ENCODE measurements around the gene FAM193A.
"Not testable (repeated sequence)": the region's sequence is repeated elsewhere in the genome, so short reads cannot be mapped to it uniquely, and the experiment has no call there.

Gene FAM193A

DNA sequence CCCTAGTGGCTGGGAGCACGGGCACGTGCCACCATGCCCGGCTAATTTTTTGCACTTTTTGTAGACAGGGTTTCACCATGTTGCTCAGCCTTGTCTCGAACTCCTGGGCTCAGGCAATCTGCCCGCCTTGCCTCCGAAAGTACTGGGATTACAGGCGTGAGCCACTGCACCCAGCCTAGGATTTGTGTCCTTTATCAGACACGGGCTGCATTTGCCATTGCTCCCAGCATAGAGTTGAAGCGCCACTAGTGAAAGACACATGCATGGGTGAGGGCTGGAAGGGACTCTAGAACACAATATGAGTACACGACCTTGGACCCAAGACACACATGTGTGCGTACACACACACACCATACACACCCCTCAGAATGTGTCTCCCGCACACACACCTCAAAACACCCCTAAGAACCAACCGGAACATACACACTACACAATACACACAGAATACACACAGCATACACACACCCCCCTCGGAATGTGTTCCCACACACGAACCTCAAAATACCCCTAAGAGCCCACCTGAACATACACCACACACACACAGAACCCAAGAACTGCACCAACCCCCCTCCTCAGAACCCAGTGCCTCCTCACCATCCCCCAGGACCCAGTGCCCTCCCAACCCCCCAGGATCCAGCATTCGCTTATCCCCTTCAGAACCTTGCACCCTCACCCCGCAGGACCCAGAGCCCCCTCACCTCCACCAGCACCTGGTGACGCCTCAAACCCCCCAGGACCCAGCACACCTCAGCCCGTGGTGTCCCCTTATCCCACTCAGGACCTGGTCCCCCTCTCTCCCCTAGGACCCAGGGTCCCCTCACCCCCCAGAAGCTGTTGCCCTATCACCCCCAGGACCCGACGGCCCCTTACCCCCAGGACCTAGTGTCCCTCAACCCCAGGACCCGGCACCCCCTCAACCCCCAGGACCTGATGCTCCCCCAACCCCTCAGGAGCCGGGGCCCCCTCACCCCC, 218.7 kb downstream of the FAM193A start:
- no peak for DNase-seq

DNA sequence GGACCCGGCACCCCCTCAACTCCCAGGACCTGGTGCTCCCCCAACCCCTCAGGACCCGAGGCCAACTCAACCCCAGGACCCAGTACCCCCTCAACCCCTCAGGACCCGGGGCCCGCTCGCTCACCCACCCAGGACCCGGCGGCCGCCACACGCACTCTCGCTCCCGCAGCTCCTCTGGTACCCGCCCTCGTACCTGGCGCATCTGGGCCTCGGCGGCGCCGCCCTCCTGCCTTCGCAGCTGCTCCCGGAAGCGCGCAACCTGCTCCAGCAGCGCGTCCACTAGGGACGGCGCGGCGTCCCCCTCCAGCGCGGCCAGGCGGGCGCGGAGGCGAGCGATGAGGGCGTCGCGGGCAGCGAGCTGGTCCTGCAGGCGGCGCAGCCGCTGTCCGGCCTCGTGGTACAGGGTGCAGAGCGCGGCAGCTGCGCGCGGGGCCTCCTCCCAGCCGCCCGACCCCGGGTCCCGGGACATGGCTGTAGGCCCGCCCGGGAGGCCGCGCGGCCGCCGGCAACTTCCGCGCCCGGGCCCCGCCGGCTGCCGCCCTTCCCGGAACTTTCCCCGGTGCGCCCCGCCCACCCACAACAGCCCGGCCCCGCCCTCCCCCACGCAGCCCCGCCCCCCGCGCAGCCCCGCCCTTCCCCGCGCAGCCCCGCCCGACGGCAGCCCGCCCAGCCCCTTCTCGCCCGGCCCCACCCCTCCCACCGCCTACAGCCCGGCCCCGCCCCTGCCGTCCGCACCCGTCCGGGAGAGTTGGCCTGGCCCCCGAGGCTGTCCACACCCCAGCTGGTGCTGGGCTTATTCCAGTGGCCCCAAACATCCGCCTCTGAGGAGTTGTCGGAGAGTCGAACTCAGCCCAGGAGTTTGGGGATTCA, 219.6 kb downstream of the FAM193A start, which contains the start of gene TNIP2:
TNIP2 (minus strand) TSS at position 516 of the 870 bp plus-strand sequence; CDS start at position 469, 47 bp downstream.
- peak; percentile 4 for DNase-seq

GRCh38 chr4:2756691-2757350, 220.4 kb downstream of the FAM193A start:
- no peak for DNase-seq

DNA sequence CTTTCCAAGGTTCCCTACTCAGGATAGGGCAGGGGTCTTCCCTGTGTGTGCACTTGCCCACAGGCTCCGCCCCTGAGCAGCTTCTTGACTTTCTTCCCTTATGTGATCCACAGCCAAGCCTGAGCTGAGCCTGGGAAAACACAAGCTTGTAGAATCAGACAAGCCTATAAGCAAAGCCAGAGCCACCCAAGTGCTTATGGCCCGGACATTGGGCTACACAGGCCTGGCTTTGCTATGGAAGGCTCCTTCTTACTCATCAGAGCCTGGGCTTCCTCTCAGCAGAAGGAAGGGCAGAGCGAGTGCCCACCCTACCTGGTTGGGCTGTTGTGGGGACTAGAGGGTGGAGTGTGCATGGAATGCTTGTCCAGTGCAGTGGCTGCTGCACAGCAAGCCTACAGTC, 221.0 kb downstream of the FAM193A start:
- DNase-seq = no peak

GRCh38 chr4:2761035-2761923, 224.8 kb downstream of the FAM193A start:
- no peak for DNase-seq

DNA sequence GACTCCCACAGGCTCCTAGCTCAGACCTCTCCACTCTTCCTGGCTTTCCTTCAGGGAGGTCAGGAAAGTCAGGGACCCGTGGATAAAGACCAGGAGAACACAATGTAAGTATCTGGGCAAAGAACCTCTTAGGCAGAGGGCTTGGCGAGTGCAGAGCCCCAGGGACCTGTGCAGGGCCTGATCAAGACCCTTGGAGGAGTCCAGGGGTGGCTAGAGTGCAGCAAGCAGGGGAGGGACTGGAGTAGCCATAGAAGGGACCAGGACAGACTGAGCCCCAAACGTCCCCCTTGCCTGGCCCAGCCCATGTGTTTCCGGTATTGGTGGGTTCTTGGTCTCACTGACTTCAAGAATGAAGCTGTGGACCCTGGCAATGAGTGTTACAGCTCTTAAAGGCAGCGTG, 225.6 kb downstream of the FAM193A start:
- DNase-seq = no peak

- DNase-seq = not testable (repeated sequence)
Observed at GRCh38 chr4:2762486-2763370, 226.3 kb downstream of the FAM193A start.

DNA sequence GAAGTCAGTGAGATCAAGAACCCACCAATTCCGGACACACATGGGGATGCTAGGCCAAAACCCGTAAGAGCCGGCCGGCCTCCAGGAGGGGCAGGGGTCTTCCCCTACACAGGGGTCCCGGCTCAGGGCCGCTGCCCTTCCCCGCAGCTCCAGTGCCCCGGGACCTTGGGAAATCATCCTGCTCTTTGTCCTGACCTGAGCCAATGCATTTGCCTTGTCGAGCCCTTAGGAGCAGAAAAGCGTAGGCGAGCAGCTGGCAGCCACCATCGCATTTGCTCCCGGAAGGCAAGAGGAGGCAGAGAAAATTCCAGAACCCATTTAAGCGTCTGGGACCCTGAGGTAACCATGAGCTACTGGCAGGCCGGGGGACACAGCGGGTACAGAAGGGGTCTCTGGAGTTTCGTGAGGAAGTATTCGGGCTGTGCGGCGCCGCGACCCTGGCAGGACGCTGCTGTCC, 227.1 kb downstream of the FAM193A start:
- no peak for DNase-seq

GRCh38 chr4:2765832-2766526, 229.5 kb downstream of the FAM193A start:
- no peak for DNase-seq

GRCh38 chr4:2767046-2767704, 230.7 kb downstream of the FAM193A start:
- no peak for DNase-seq

- no peak for DNase-seq
Observed at GRCh38 chr4:2767705-2768074, 231.2 kb downstream of the FAM193A start.

DNA sequence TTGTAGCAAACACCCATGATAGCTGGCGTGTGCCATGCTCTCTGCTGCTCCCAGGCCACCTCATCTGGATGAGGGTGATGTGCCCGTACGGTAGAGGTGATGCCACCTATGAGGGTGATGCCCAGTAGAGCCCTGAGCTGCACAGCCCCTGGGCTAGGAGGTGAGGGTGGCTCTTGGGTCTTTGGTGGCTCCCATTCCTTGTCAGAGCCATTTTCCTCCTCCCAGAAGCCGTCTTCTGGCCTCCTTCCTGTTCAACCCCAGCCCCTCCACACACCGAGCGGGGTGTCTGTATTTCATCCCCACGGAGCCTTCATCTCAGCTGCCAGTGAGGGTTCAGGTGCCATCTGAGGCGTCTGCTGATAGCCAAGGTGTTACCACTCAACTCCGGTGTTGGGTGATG, 231.7 kb downstream of the FAM193A start:
- no peak for DNase-seq

GRCh38 chr4:2768921-2769336, 232.5 kb downstream of the FAM193A start:
- no peak for DNase-seq

DNA sequence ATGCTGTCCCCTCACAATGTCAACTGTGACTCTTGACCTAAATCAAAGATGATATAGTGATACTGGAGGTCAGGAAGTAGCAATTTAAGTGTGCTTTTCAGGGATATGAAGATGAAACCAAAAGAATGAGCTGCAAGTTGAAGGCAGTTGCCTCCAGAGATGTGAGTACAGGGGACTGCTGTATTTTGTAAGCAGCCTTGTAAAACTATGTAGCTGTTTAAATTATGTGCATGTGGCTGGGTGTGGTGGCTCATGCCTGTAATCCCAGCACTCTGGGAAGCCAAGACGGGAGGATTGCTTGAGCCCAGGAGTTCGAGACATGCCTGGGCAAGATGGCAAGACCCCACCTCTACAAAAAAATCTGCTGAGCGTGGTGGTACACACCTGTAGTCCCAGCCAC, 234.8 kb downstream of the FAM193A start:
- DNase-seq = no peak

DNA sequence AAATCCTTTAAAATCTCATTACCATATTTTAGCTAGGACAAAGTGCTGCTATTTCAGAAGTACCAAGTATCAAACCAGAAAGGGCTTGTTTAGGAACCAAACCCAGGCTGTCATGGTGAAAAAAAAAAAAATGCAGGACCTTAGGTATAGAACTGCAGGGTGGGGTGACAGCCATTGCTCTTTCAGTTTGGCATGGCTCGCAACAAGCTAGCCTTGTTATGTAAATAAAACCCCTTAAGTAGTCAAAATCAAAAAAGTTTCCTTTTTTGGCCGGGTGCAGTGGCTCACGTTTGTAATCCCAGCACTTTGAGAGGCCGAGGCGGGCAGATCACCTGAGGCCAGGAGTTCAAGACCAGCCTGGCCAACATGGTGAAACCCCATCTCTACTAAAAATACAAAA, 244.2 kb downstream of the FAM193A start:
- not testable (repeated sequence) for DNase-seq

DNA sequence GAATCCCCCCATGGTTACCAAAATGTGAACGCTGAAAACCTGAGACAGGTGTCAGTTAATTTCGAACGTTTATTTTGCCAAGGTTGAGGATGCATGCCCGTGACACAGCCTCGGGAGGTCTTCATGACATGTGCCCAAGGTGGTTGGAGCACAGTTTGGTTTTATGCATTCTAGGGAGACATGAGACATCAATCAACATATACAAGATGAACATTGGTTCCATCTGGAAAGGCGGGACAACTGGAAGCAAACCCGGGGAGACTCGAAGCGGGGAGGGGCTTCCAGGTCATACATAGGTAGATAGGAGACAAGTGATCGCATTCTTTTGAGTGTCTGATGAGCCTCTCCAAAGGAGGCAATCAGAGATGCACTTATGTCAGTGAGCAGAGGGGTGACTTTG, 245.5 kb downstream of the FAM193A start:
- DNase-seq = no peak

Measured in DMS79 (cell line).